Measurements from ENCODE around the gene ATP11A. TPM values are rescaled to one million over a fixed set of nuclear protein-coding genes. Genes with fewer than 3 reads are reported as not detected.

ATP11A gene
- total RNA-seq, 1 experiment from 2014 or later, result 65.3 TPM

DNA sequence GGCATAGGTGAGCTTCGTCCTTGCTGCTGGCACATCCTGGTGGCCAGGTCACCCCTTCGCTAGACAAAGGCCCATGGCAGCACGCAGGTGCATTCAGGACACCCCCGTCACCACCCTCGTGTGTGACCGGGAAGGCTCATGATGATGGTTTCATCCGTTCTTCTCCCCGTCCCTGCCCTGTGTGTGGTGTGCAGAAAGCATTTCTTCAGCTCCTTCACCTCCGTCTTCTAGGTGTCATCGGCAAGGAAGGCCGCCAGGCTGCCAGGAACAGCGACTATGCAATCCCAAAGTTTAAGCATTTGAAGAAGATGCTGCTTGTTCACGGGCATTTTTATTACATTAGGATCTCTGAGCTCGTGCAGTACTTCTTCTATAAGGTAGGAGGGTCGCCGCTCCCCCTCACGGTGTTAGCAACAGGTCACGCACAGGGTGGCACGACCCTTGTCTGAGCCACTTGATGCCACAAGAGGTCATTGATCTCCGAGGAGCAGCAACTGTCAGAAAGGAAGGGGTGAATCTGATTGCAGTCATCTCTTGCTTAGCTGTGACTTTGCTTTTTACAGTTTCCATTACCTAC is 168.2 kb downstream of the ATP11A start:
- no peak overlapping the region for H2AFZ ChIP-seq (ENCODE audit: low read length)
- TF ChIP-seq, protein P1, sequence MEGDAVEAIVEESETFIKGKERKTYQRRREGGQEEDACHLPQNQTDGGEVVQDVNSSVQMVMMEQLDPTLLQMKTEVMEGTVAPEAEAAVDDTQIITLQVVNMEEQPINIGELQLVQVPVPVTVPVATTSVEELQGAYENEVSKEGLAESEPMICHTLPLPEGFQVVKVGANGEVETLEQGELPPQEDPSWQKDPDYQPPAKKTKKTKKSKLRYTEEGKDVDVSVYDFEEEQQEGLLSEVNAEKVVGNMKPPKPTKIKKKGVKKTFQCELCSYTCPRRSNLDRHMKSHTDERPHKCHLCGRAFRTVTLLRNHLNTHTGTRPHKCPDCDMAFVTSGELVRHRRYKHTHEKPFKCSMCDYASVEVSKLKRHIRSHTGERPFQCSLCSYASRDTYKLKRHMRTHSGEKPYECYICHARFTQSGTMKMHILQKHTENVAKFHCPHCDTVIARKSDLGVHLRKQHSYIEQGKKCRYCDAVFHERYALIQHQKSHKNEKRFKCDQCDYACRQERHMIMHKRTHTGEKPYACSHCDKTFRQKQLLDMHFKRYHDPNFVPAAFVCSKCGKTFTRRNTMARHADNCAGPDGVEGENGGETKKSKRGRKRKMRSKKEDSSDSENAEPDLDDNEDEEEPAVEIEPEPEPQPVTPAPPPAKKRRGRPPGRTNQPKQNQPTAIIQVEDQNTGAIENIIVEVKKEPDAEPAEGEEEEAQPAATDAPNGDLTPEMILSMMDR (conservative IDR thresholded peaks at IDR 0.05), result no peak
- Mint-ChIP-seq H3K9me3 (no peaks in the 10 kb centered on the region), H3K27me3 (ENCODE audit: low read depth) (no peaks in the 10 kb centered on the region), H3K4me3 (no peak overlapping the region), H3K36me3 (ENCODE audit: insufficient read depth in 1 of 3, low read depth in 3 of 3) (peaks cover 38 to 92% (median 92%) of the 10 kb centered on the region in 3 experiments; a peak in 6 of 7 replicates), H3K27ac (peak overlapping the region in 1 of 3 experiments; percentile 9; a peak in 1 of 7 replicates), H3K4me1 (no peaks in the 10 kb centered on the region)
- H2BK120ac ChIP-seq (ENCODE audit: low read depth, low read length, poor library complexity, severe bottlenecking), result no peak overlapping the region
- H3K4me1 ChIP-seq (ENCODE audit: insufficient read depth, low read length), result no peaks in the 10 kb centered on the region
- no peak overlapping the region for H2BK5ac ChIP-seq (ENCODE audit: insufficient read length, low read length)
- H2BK20ac ChIP-seq (ENCODE audit: low read depth, low read length, poor library complexity, severe bottlenecking), result no peak overlapping the region
- H3K27ac ChIP-seq (ENCODE audit: insufficient read length, low read depth, low read length), result no peak overlapping the region
- H3K9me3 ChIP-seq (ENCODE audit: control insufficient read depth, low read depth, low read length), result no peaks in the 10 kb centered on the region
- no peak overlapping the region for H3K4ac ChIP-seq (ENCODE audit: low read depth, low read length)
- no peaks in the 10 kb centered on the region for H3K23me2 ChIP-seq (ENCODE audit: insufficient read length, low read depth, low read length, poor library complexity, severe bottlenecking)
- H2AK5ac ChIP-seq (ENCODE audit: insufficient read length, low read length), result no peak overlapping the region
- H3K18ac ChIP-seq (ENCODE audit: insufficient read length, low read depth, low read length), result no peak overlapping the region
- H3K56ac ChIP-seq (ENCODE audit: insufficient read length, low read depth, low read length), result no peak overlapping the region
- no peaks in the 10 kb centered on the region for H4K20me1 ChIP-seq (ENCODE audit: control insufficient read depth, insufficient read depth, insufficient read length)
- no peaks in the 10 kb centered on the region for H3K79me2 ChIP-seq (ENCODE audit: insufficient read depth, low read length)
- no CpG with 5 or more reads among the region's 20 CpGs for WGBS (ENCODE audit: extremely low coverage, insufficient read length, low lambda C conversion rate)
- no peak overlapping the region for H2BK12ac ChIP-seq (ENCODE audit: insufficient read length, low read depth, low read length)
- no peak overlapping the region for H3K14ac ChIP-seq (ENCODE audit: insufficient read depth, low read length)
- DNase-seq, result no peak
- no peak overlapping the region for H3K23ac ChIP-seq (ENCODE audit: insufficient read length, low read depth, low read length)
- H3T11ph ChIP-seq (ENCODE audit: low read length), result no peak overlapping the region
- no peaks in the 10 kb centered on the region for H3K27me3 ChIP-seq (ENCODE audit: insufficient read depth, low read length)
- no peak overlapping the region for H4K91ac ChIP-seq (ENCODE audit: insufficient read length, low read depth, low read length)
- H2BK15ac ChIP-seq (ENCODE audit: low read depth, low read length), result no peak overlapping the region
- no peak overlapping the region for H4K5ac ChIP-seq (ENCODE audit: insufficient read length, low read depth, low read length)
- no peaks in the 10 kb centered on the region for H3K79me1 ChIP-seq (ENCODE audit: insufficient read depth, low read depth, low read length, poor library complexity, severe bottlenecking)
- no peak overlapping the region for H3K4me2 ChIP-seq (ENCODE audit: insufficient read depth, insufficient read length, low read length)
- no peak overlapping the region for H4K8ac ChIP-seq (replicated peaks; ENCODE audit: insufficient read length, low read depth, low read length)
- H3K9ac ChIP-seq (ENCODE audit: extremely low read depth, insufficient read length, low read length), result no peak overlapping the region

Data from H9 (cell line).